D721Med (cell line): Measurements from ENCODE around the gene GDF11.
A peak's percentile ranks its signal among the peaks of the same experiment; 100 is the strongest.

ENCODE experiments used
- DNase-seq: peaks from one replicate; pipeline ENCODE4 v3.0.0; 2011; ENCODE audit warnings: low spot score; ENCODE audit not compliant: insufficient read length
- FAIRE-seq: peaks from 2 replicates; lab custom pipeline; 2011; peaks lifted over from hg19 to GRCh38; lab: Jason Lieb, UNC
- TF ChIP-seq, protein P1 (sequence below): IDR thresholded peaks from 2 replicates; pipeline ENCODE4 v1.5.1; 2012; ENCODE audit warnings: mild to moderate bottlenecking, control low read depth; ENCODE audit not compliant: insufficient read depth; ENCODE audit errors: missing control alignments

GDF11 gene

DNA sequence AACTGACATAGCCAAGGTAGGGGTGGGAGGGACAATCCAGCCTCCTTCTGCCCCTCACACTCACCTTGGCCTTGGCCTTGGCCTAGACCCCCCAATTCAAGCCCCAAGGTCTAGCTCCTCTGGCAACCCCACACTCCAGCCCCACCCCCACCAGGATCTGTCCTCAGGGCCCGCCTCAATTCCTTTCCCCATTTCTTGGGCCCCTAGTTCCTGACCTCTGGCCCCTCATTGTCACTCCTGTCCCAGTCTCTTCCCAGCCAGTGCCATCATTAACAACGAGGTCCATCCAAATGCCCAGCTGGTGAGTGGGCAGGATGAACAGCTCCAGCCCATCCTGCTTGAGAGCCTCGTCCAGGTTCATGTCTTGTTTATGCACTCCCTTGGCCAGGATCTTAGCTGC, 6.8 kb upstream of the GDF11 start:
- DNase-seq (no peak), FAIRE-seq (no peak)
- TF ChIP-seq, protein P1, sequence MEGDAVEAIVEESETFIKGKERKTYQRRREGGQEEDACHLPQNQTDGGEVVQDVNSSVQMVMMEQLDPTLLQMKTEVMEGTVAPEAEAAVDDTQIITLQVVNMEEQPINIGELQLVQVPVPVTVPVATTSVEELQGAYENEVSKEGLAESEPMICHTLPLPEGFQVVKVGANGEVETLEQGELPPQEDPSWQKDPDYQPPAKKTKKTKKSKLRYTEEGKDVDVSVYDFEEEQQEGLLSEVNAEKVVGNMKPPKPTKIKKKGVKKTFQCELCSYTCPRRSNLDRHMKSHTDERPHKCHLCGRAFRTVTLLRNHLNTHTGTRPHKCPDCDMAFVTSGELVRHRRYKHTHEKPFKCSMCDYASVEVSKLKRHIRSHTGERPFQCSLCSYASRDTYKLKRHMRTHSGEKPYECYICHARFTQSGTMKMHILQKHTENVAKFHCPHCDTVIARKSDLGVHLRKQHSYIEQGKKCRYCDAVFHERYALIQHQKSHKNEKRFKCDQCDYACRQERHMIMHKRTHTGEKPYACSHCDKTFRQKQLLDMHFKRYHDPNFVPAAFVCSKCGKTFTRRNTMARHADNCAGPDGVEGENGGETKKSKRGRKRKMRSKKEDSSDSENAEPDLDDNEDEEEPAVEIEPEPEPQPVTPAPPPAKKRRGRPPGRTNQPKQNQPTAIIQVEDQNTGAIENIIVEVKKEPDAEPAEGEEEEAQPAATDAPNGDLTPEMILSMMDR = no peak

DNA sequence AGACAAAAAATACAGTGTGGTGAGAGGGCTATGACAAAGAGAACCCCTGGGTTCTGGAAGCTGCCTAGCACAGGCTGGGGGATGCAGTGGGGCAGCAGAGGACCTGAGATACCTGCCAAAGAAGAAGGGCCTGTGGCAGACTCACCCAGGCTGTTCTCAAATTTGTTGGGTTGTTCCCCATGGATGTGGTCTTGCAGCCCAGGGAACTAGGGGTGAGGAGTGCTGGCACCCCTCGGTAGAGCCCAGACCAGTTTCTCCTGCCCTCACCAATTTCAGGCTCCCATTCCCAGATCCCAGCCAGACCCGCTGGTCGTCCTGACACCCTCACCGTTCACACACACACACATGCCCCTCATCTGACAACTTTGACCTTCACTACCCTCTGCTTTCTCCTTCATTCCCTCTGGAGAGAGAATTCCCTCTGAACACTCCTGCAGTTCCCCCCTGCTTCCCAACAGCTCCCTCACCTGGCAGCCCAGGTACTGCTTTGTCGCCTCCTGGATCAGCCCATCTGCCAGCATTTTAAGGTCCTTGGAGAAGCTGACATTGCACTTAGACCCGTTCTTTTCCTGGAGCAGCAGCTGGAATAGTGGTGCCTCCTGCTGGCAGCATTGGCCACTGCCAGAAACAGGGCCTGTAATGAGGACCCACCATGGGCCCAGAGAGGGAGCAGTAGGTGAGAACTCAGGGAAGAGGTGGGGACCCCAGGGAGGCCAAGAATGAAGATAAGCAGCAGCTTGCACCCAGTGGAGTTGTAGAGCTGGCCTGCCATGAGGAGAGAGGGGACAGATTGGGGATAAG, 5.9 kb upstream of the GDF11 start:
- TF ChIP-seq, protein P1 = peak; percentile 79
- no peak for DNase-seq
- FAIRE-seq = no peak

DNA sequence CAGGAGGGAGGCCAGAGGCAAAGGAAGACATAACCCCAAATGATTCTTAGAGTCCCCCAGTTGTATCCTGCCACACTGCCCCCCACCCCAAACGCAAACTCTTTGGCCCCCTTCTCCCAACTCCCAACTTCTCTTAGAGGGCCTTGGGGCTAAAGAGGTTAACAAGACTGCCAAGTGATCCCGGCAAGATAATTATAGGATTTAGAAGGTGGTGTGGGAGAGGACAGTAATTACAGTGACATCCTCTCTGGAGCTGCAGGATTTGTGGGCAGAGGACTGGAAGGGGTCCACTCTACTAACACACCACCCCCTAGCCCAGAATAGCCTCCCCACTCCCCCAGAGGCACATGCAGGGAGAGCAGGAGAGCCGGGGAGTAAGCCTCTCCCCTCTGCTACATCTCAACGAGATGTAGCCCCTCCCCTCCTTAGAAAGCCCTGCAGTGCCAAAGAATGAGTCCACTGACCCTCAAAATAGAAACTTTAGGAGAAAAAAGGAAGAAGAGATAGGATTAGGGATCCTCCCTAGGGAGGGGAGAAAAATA, 5.3 kb upstream of the GDF11 start:
- FAIRE-seq (no peak), DNase-seq (no peak)
- TF ChIP-seq, protein P1 = no peak

DNA sequence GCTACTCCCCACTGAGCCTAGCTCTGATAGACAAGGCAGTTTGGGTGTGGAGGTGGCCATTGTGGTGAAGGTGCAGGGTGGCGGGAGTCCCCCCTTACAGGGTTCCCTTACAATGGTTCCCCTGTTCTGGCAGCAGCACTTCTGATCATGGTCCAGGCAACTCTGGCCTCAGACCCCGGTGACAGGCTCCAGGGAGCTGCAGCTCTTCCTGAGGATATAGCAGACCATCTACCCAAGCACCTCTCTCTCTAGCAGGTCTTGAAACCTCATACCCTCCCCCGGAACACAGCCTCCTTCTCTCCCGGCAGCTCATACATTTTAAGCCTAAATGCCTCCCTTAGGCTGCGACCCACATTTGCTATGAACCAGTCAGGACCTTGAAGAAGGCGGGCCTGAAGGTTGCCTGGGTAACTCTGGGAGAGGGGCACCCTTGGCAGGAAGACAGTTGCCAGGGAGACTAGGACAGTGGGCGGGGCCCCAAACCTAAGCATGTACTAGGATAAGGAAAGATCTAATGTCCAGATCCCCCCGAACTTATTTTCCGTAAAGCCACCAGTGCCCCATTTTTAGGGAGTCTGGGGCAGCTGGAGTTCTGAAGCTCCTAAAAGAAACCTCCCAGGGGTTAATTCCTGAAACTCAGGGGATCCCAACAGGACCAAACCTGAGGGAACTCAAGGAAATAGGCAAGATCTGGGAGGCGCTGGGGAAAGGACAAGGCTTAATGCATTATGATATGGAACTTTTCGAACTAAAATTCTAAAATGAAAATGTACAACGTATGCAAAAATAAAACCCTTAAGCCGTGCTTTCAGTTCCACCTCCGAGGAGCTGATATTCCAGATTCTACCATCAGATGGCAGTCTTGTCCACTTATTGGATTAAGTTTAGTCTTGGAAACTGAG, 4.5 kb upstream of the GDF11 start:
- TF ChIP-seq, protein P1 = peak; percentile 88
- FAIRE-seq (peak; percentile 72), DNase-seq (no peak)

DNA sequence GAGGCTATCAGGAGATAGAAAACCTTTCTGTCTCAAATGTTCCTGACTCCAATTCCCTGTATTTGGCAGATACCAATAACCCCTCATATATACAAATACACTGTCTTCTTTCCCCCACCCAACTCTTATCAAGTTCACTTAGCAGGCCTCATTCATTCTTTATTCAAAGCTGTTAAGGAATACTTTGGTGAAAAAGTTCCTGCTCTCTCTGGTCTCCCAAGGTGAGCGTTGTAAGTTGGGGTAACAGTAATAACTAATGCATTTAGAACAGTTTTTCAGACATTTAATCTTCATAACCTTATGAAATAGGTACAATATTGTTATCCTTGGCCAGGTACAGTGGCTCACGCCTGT, 3.9 kb upstream of the GDF11 start:
- no peak for FAIRE-seq
- TF ChIP-seq, protein P1 = no peak
- DNase-seq = no peak

DNA sequence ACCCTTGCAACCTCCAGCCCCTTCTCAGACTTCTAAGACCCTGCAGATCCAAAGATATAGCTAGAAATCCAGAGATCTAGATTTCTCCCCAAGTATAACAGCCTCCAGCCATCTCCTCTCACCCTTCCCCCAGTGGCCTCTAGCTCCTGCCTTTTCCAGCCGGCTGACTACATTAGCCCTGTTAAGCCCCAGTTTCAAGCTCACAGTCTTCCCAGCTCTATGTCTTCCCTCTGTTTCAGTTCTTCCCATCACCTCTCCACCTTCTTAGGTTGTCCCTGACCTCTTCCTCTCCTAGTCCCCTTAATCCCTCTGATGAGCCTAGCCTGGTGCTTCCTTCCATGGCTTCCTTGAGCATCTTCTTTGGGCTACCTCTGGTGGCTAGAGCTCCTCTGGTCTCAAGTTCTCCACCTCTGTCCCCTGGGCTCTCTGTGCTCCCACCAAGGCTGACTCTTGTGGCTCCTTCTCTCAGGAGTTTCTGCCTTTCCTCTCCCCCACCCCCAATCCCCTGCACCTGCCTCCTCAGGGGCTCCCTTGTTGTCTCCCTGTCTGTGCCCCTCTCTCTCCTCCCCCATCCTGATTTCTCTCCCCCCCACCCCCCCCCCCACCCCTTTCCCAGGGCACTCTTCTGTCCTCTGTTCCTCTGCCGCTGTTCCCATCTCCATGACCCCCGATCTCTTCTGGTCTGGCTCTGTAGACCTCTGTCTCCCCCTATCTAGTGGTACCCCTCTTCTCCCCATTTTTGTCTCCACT, 816 bp upstream of the GDF11 start:
- FAIRE-seq = no peak

More for the DNA sequence above, 816 bp upstream of the GDF11 start:
- TF ChIP-seq, protein P1 = no peak
- DNase-seq = no peak
